22Rv1 (cell line): ENCODE data around the gene ARIH2.

ENCODE experiments used
- ZFX ChIP-seq: fragments of 450-650 bp; IDR thresholded peaks from 2 replicates; pipeline ENCODE4 v1.6.1; 2017; ENCODE audit warnings: antibody characterized with exemption, borderline replicate concordance
- TF ChIP-seq, protein P1 (sequence below): fragments of 450-650 bp; IDR thresholded peaks from 2 replicates; pipeline ENCODE4 v1.5.1; 2017; ENCODE audit warnings: mild to moderate bottlenecking

DNA sequence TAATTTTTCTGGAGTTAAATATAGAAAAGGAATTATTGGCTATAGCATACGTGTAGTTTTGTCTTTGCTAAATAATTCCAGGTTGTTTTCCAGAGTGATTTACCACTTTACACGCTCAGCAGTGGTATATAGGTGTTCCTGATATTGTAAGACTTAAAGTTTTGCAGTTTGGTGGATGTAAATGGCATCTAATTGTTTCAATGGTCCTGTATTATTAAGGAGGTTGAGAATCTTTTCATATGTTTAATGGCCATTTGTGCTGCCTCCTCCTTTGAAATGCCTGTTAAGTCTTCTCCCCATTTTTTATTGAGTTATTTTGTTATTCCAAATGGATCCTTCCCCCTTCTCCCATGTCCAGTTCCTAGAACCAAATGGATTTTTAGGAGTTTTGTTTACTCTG, 44.9 kb downstream of the ARIH2 start:
- TF ChIP-seq, protein P1, sequence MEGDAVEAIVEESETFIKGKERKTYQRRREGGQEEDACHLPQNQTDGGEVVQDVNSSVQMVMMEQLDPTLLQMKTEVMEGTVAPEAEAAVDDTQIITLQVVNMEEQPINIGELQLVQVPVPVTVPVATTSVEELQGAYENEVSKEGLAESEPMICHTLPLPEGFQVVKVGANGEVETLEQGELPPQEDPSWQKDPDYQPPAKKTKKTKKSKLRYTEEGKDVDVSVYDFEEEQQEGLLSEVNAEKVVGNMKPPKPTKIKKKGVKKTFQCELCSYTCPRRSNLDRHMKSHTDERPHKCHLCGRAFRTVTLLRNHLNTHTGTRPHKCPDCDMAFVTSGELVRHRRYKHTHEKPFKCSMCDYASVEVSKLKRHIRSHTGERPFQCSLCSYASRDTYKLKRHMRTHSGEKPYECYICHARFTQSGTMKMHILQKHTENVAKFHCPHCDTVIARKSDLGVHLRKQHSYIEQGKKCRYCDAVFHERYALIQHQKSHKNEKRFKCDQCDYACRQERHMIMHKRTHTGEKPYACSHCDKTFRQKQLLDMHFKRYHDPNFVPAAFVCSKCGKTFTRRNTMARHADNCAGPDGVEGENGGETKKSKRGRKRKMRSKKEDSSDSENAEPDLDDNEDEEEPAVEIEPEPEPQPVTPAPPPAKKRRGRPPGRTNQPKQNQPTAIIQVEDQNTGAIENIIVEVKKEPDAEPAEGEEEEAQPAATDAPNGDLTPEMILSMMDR, result no peak
- TF ChIP-seq ZFX, result no peak
